ENCODE measurements around the gene CBY1. TPM values are rescaled to one million over a fixed set of nuclear protein-coding genes. Genes with fewer than 3 reads are reported as not detected.

The CBY1 gene
- total and polyA plus RNA-seq, 9 of the 15 experiments (the other 6 are each of a cell fraction or from before 2014, with no cell fraction given): 5.7 to 19.7 (median 10.8) TPM

GRCh38 chr22:38700789-38701628, 44.6 kb downstream of the CBY1 start, which contains the start of gene JOSD1 (continued):
- TF ChIP-seq CEBPZ (IDR thresholded peaks at IDR 0.05; ENCODE audit: borderline replicate concordance, low read depth, low read length): no peak
- no peak for TF ChIP-seq ZNF174 (CRISPR knock-in tag; IDR thresholded peaks at IDR 0.05)
- no peak for TF ChIP-seq HOXB6 (CRISPR knock-in tag; IDR thresholded peaks at IDR 0.05; ENCODE audit: borderline replicate concordance)
- no peak for TF ChIP-seq MCM3 (IDR thresholded peaks at IDR 0.05)
- TF ChIP-seq ZNF124 (CRISPR knock-in tag; IDR thresholded peaks at IDR 0.05): no peak
- TF ChIP-seq ZNF512 (tag; IDR thresholded peaks at IDR 0.05): no peak
- TF ChIP-seq EP300 (IDR thresholded peaks at IDR 0.05; ENCODE audit: low read length): no peak; the same call in 1 of the 2 replicates
- no peak for TF ChIP-seq SETDB1 (IDR thresholded peaks at IDR 0.05; ENCODE audit: low read length)
- TF ChIP-seq CSDE1 (IDR thresholded peaks at IDR 0.05): peak in 1 of 2 experiments; percentile 83; a peak in 1 of 4 replicates
- no peak for TF ChIP-seq TAL1 (IDR thresholded peaks at IDR 0.05)
- no peak for TF ChIP-seq DIDO1 (tag; IDR thresholded peaks at IDR 0.05; ENCODE audit: low read depth)
- TF ChIP-seq NR3C1 (CRISPR knock-in tag; IDR thresholded peaks at IDR 0.05): no peak
- TF ChIP-seq MXI1 (IDR thresholded peaks at IDR 0.05; ENCODE audit: low read depth, low read length): no peak
- TF ChIP-seq ZSCAN29 (IDR thresholded peaks at IDR 0.05): no peak
- TF ChIP-seq PRMT5 (CRISPR knock-in tag; IDR thresholded peaks at IDR 0.05): no peak
- no peak for TF ChIP-seq CHAMP1 (IDR thresholded peaks at IDR 0.05)
- no peak for TF ChIP-seq ZNF140 (CRISPR knock-in tag; IDR thresholded peaks at IDR 0.05)
- TF ChIP-seq POU5F1 (IDR thresholded peaks at IDR 0.05; ENCODE audit: borderline replicate concordance, low read depth, low read length, partially characterized antibody): no peak
